HG03432 (cell line): ENCODE measurements around the gene TEX22.

Source experiments
- ATAC-seq: cut with Tn5 transposase; IDR thresholded peaks from one replicate; pipeline ENCODE4 v1.9.1; 2021; ENCODE audit warnings: mild to moderate bottlenecking, moderate library complexity; ENCODE audit not compliant: unreplicated experiment

The TEX22 gene

DNA sequence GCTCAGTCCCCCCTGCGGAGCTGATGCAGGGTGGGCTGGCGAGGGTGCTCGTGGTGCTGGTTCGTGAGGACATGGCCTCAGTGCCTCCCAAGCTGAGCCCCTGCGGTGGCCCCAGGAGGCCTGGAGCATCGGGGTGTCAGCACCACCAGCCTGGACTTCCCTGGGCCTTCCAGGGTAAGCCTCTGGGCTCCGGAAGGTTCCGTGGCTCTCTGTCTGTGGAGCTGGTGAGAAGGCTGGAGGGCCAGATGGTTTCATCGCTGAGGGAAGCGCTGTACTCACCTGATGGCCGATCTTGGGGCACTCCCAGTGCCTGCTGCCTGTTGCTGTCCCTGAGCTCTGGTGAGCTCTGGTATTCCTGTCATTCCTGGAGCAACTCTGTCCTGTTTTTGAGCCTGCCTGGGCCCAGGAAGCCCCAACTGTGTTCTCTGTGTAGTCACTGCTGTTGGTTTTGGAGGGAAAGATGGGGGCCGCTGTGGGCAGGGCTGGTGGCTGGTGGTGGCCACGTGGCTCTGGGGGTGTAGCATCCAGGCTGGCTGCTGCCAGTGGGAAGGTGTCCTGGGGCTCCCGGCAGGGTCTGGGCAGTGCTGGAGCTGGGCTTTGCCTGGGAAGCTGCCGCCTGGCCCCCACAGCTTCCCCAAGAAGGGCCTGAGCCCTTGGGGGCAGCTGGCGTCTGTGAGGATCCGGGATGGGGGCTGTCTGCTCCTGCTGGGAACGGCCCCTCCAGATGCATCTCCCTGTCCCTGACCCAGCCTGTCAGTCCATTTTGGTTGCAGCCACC is 39.6 kb downstream of the TEX22 start:
- ATAC-seq: no peak

GRCh38 chr14:105439179-105439578 is 40.8 kb downstream of the TEX22 start:
- ATAC-seq: no peak

- no peak for ATAC-seq
Measured at GRCh38 chr14:105439710-105440553, 41.6 kb downstream of the TEX22 start.

DNA sequence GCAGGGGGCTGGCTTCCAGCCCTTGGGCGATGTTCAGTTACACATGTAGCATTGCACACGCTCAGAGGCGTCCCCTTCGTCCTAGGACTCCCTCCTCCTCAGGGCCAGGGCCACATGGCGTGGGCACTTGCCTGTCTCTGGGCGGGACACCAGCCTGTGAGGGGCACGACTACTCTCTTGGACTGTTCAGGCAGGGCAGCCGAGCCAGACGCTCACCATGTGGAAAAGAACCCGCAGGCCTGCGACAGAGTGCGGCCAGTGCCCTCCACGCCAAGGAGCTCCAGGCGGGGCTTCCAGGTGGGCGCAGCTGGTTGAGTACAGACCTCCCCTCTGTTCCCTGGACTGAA is 42.2 kb downstream of the TEX22 start:
- ATAC-seq: no peak

DNA sequence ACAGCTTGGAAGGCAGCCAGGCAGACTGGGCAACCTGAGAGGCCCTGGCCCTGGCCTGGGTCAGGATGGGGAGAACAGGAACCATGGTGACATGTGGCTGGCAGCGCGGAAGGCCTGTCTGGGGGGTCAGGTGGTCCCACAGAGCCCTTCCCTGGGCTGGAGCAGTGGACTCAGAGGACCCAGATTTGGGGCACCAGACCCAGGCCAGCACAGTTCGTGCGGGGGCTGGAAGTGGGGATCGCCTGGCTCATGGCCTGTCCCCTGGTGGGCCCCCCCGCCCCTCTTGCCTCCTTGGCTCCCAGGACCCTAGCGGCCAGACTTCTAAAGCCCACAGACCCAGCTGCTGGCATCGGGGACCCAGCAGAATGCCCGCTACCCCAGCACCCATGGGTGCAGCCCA is 42.7 kb downstream of the TEX22 start:
- ATAC-seq: no peak

GRCh38 chr14:105442125-105442524 is 43.8 kb downstream of the TEX22 start:
- ATAC-seq: no peak

DNA sequence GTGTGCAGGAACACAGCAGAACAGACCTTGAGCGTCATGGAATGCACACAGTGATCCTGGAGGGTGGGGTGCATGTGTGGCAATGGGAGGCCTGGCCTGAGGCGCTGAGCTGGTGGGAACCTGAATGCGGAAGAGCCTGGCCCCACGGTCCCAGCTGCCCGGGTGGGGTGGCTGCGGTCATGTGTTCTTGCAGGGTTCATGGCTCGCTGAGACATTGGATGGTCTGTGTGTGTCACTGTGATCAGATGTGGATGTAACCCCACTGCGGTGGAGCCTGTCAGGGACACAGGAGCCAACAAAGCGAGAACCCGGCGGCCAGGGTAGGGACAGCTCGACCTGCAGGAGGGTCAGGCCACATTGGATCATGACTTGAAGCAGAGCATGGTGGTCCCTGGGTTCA is 44.5 kb downstream of the TEX22 start:
- no peak for ATAC-seq

DNA sequence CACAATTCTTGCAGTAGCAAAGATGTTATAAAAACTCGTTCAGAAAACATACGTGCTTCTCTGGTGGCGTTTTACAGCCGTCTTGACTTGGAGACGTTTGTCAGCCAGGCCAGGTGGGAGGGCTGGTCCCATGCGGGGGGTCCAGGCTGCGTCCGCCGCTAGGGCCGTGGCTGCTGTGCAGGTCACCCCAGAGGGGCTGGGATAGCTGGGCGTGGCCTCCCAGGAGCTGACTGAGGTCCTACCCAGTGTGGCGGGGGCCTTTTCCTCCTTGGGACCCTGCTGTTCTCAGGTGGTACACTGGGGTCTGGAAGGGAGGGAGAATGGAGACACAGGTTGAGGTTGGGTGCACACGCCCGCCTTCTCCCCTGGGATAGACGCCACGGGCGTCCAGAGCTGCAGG is 46.5 kb downstream of the TEX22 start:
- no peak for ATAC-seq

DNA sequence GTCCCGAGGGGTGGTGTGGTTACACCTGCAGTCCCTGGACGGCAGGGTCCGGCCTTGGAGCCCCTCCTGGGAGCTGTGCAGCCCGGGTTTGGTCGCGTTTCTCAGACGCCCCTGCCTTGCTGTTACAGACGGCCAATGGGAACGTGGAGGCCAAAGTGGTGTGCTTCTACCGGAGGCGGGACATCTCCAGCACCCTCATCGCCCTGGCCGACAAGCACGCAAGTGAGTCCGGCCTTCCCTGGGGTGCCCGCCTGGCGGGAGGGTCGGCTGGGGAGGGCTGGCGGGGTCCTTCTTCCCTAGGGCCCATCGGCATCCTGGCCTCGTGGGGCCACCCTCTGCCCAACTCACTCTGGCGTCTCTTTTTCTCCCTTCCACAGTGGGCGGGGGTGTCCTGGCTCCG is 47.0 kb downstream of the TEX22 start:
- ATAC-seq: no peak

- ATAC-seq: no peak
Measured at GRCh38 chr14:105445901-105446845, 47.8 kb downstream of the TEX22 start.

- no peak for ATAC-seq
Measured at GRCh38 chr14:105446971-105447370, 48.6 kb downstream of the TEX22 start.

DNA sequence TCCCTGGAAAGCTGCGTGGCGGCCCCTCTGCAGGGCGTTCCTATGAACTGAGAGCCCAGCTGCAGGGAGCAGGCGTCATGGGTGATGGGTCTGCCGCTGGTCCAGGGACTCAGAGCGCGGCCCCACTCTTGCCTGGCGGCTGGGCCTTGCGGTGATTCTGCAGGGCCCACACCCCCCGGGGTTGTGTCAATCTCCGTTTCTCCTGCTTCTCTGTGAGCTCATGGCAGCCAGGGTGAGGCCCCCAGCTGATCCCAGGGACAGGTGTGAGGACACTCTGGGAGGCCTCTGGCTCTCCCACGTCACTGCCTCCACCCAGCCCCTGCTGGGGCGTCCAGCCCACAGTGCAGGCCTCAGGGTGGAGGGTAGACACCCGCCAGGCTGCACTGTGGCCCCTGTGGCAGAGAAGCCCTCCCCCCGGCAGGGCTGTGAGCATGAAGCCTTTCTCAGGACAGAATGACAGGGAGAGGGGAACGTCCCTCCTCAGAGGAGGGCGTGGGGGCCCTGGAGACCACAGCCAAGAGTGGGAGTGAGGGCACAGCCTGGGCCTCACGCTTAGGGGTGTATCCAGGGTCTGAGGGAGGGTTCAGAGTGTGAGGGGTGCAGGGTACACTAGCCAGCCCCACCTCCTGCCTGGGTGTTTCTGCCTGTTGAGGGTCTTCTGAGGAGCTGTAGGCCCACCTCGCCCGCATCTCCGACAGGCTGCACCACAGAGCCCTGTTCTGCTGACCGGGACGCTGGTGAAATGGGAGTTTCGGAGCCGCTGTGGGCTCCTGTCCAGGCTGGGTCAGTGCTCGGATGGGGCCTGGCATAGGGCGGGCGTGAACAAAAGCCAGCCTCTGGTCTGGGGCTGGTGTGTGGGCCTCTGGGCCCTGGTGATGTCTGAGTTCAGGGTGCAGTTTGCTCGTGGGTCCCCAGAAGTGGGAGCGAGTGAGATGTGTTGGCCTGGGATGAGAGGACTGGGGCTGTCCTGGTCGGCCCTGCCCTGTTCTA is 49.6 kb downstream of the TEX22 start:
- no peak for ATAC-seq

DNA sequence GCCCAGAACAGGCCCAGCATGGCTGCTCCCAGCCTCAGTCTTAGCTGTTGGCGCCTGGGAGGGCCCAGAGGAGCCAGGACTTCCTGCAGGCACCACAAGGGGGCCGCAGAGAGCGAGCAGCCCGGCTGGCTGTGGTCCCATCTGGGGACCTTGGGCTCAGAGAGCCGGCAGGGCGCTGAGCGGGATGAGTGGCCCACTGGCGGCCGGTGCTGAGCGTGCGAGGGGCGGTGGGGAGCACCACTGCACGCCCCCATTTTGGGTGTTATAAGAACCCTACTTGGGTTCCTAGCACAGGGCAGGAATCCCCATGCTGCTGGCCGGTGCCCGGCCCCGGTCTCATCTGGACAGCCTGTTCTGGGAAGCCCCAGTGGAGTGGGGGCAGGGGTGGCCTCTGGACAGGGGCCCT is 50.4 kb downstream of the TEX22 start:
- ATAC-seq: no peak

DNA sequence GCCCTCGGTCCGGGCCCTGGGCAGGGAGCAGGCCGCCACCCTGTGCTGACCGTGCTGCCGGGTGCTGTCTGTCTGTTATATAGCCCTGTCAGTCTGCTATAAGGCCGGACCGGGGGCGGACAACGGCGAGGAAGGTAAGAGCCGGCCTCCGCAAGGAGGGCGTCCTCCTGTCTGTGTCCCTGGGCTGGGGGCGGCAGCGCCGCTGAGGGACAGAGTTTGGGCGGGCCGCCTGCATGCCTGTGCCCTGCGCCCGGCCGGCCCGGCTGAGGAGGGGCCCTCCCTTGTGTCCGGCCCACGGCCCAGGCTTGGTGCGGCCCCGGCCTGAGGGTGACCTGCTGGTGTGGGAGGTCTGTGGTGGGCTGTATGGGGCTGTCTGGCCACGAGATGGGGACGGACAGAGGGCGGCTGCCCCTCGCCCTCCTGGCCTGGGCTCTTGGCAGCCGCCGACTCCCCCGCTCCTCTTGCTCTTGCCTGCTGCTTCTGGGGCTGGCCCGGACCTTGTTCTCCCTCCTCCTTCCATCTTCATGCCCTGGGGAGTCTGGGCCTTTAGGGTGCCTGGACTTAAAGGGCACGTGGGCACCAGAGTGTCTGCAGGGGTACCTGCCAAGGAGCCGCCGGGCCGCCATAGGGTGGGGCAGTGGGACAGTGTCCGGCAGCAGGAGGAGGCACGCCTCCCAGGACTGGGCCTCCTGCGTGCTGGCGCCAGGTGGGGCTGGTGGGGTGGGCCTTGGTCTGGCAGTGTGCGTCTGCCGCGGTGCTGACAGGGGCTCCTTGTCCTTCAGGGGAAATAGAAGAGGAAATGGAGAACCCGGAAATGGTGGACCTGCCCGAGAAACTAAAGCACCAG is 51.2 kb downstream of the TEX22 start:
- ATAC-seq: no peak

DNA sequence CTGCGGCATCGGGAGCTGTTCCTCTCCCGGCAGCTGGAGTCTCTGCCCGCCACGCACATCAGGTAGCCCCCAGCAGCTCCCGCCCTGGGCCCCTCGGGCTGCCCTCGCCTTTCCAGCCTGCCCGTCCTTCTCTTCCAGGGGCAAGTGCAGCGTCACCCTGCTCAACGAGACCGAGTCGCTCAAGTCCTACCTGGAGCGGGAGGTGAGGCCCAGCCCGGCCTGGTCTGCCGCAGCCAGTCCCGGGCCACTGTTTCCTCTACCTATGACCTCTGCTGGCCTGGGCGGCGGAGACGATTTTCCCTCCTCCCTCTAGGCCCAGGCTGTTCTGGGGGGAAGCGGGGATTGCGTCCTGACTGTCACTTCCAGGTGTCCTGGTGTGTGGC is 51.8 kb downstream of the TEX22 start:
- ATAC-seq: no peak

GRCh38 chr14:105450864-105451720 is 52.8 kb downstream of the TEX22 start:
- no peak for ATAC-seq

GRCh38 chr14:105452963-105453362 is 54.6 kb downstream of the TEX22 start:
- ATAC-seq: no peak

DNA sequence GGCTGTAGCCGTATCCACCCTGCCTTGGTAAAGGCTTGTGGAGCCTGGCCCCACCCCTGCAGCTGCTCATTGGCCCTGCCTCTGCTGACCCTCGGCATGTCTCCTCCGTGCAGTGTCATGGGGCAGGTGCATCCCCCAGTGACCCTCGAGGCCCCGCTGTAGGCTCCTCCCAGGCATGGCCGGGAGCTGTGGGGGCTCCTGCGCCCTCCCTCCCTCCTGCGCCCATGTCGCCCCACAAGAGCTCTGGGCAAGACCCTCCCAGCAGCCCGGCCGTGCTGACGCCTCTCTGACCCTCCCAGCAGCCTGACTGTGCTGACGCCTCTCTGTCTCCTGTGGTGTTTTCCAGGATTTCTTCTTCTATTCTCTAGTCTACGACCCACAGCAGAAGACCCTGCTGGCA is 55.5 kb downstream of the TEX22 start:
- no peak for ATAC-seq
